Measurements from ENCODE around the gene MALT1.
"Not testable (repeated sequence)": the region's sequence is repeated elsewhere in the genome, so short reads cannot be mapped to it uniquely, and the experiment has no call there.

The MALT1 gene

GRCh38 chr18:58745914-58746313 lies 74.6 kb downstream of the MALT1 start:
- no peak for DNase-seq

GRCh38 chr18:58748899-58749595 lies 77.8 kb downstream of the MALT1 start:
- no peak for DNase-seq

GRCh38 chr18:58753976-58754375 lies 82.7 kb downstream of the MALT1 start:
- DNase-seq, result no peak

GRCh38 chr18:58754544-58755068 lies 83.3 kb downstream of the MALT1 start:
- DNase-seq, result no peak

GRCh38 chr18:58755304-58756010 lies 84.2 kb downstream of the MALT1 start:
- DNase-seq, result no peak

GRCh38 chr18:58756148-58756547 lies 84.9 kb downstream of the MALT1 start:
- DNase-seq, result no peak

- DNase-seq, result no peak
These were observed 85.5 kb downstream of the MALT1 start for GRCh38 chr18:58756596-58757240.

- not testable (repeated sequence) for DNase-seq
These were observed 86.1 kb downstream of the MALT1 start for GRCh38 chr18:58757351-58757750.

- no peak for DNase-seq
These were observed 86.8 kb downstream of the MALT1 start for GRCh38 chr18:58758046-58758445.

GRCh38 chr18:58758606-58759005 lies 87.3 kb downstream of the MALT1 start:
- no peak for DNase-seq

GRCh38 chr18:58761241-58761969 lies 90.1 kb downstream of the MALT1 start:
- DNase-seq, result peak; percentile 30

- no peak for DNase-seq
These were observed 90.9 kb downstream of the MALT1 start for GRCh38 chr18:58761970-58762780.

GRCh38 chr18:58762781-58763171 lies 91.5 kb downstream of the MALT1 start:
- DNase-seq, result no peak

GRCh38 chr18:58766164-58766563 lies 94.9 kb downstream of the MALT1 start:
- DNase-seq, result no peak

- no peak for DNase-seq
These were observed 95.7 kb downstream of the MALT1 start for GRCh38 chr18:58766946-58767345.

- peak; percentile 78 for DNase-seq
These were observed 97.2 kb downstream of the MALT1 start for GRCh38 chr18:58768293-58768974.

- no peak for DNase-seq
These were observed 98.1 kb downstream of the MALT1 start for GRCh38 chr18:58769321-58769720.

- DNase-seq, result no peak
These were observed 99.3 kb downstream of the MALT1 start for GRCh38 chr18:58770601-58771000.

GRCh38 chr18:58772161-58772560 lies 100.9 kb downstream of the MALT1 start:
- DNase-seq, result no peak

GRCh38 chr18:58776084-58776483 lies 104.8 kb downstream of the MALT1 start:
- no peak for DNase-seq

- not testable (repeated sequence) for DNase-seq
These were observed 105.3 kb downstream of the MALT1 start for GRCh38 chr18:58776541-58776940.

- DNase-seq, result no peak
These were observed 106.2 kb downstream of the MALT1 start for GRCh38 chr18:58777471-58777870.

Data from NCI-H345 (cell line).